Measurements from ENCODE around the gene CLDN2.
"Not testable (repeated sequence)": the region's sequence is repeated elsewhere in the genome, so short reads cannot be mapped to it uniquely, and the experiment has no call there.

Gene CLDN2

DNA sequence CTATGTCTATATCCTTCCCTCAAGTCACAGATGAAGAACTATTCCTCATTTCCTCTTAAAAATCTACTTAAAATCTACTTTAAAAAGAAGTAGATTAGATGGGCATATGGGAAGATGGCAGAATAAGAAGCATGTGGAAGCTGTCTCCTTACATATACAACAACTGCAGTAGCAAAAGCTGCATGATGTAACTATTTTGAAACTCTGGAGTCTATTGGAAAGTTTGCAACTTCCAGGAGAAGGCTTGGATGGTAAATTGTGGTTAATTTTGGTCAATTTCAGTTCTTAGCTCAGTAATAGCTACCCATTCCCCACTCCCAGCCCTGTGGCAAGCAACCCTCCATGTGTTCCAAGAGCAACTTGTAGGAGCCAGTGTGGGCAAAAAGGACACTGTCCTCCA lies 42.9 kb downstream of the CLDN2 start:
- DNase-seq (ENCODE audit: low read depth), result no peak

DNA sequence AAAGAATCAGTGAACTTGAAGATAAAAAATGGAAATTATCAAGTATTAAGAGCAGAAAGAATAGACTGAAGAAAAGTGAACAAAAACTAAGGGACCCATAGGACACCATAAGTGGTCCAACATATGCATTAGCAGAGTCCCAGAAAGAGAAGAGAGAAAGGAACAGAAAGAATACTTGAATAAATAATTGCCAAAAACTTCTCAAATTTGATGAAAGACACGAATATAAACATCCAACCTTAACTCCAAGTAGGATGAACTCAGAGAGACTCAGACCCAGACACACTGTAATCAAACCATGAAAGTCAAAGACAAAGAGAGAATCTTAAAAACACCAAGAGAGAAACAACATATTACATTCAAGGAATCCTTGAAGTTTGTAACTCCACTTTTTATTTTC lies 44.1 kb downstream of the CLDN2 start:
- no peak for DNase-seq (ENCODE audit: low read depth)

DNA sequence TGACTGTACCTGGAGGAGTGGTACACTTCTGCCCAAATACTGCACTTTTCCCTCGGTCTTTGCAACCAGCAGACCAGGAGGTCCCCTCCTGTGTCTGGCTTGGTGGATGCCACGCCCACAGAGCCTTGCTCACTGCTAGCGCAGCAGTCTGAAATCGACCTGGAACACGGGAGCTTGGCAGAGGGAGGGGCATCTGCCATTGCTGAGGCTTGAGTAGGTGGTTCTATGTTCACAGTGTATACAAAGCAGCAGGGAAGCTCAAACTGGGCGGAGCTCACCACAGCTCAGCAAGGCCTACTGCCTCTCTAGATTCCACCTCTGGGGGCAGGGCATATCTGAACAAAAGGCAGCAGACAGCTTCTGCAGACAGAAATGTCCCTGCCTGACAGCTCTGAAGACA lies 46.3 kb downstream of the CLDN2 start:
- DNase-seq (ENCODE audit: low read depth), result not testable (repeated sequence)

DNA sequence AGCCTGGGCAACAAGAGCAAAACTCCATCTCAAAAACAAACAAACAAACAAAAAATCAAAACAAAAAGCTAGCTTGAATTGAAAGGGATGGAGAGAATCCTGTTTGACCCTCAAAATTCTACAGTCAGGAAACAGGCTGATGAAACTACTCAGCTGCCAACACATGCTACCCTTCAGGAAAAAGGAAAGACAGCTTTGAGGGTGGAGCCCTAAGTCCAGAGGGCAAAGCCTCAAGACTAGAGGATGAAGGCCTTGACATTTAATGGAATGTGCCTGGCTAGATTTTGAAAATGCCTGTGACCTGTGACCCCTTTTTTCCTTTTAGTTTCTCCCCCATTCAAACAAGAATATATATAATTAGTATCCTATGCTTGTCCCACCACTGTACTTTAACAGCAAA lies 52.7 kb downstream of the CLDN2 start:
- DNase-seq (ENCODE audit: low read depth), result no peak

DNA sequence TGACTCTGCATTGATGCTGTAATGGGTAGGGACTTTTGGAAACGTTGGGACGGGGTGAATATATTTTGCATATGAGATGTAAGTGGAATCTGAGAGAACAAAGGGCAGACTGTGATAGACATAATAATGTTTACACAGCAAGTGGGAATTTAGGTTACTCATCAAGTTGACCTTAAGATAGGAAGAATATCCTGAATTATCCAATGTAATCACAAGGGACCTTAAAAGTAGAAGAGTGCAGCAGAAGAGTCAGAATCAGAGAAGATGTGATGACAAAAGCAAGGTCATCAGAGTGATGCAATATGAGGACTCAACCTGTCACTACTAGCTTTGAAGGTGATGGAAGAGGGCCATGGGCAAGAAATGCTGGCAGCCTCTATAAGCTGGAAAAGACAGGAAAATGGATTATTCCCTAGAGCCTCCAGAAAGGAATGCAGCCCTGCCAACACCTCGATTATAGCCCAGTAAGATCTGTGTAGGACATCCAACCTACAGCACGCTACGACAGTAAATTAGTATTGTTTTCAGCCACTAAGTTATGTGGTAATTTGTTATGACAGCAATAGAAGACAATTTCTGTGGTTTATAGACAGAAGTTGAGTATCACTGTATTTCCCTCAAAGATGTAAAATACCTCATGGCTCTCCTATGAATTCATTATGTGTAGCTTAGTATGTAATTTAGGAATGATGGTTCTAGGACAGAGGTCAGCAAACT lies 53.4 kb downstream of the CLDN2 start:
- no peak for DNase-seq (ENCODE audit: low read depth)

DNA sequence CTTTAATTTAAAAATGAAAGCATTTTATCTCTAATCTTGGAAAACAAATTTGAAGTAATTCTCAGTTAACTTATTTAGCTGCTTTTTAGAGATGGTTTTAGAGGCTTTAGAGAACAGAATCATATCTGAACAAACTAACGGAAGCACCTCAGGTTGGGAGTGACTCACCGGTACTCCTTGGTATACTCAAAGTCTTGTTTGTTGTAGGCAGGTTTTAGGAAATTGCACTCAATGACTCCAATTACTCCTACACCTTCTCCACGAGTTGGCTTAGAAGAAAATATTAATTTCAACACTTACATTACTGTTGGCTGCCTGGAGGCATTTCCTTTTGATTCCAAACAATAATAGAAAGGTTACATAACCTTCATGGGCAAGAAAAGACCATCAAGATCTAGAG lies 56.2 kb downstream of the CLDN2 start:
- no peak for DNase-seq (ENCODE audit: low read depth)

Data from fibroblast of the conjunctiva (primary cell).